OCI-LY3 (cell line): ENCODE results near the gene INTS4.

Experiments used
- H2AFZ ChIP-seq: fragments of 200-600, 300-600 bp; shearing (Covaris generic); 2 replicates; pipeline ENCODE4 v1.6.0; 2014; ENCODE audit warnings: antibody characterized with exemption, low read depth, low read length
- H3K27ac ChIP-seq: fragments of 200-600, 300-600 bp; sonication (generic); 2 replicates; pipeline ENCODE4 v1.5.1; 2014; ENCODE audit warnings: mild to moderate bottlenecking, low read length, moderate library complexity, mixed read lengths
- H3K27me3 ChIP-seq: fragments of 200-600, 300-600 bp; sonication (generic); 2 replicates; pipeline ENCODE4 v1.6.1; 2014; ENCODE audit warnings: low read depth, low read length, mixed read lengths
- H3K36me3 ChIP-seq: fragments of 200-600, 300-600 bp; sonication (generic); replicated peaks from 2 replicates; pipeline ENCODE3; 2014; ENCODE audit warnings: low read depth, low read length, mixed read lengths
- H3K4me1 ChIP-seq: fragments of 300-600, 200-600 bp; sonication (generic); 2 replicates; pipeline ENCODE4 v1.6.1; 2014; ENCODE audit warnings: low read length, mixed read lengths
- H3K4me2 ChIP-seq: fragments of 200-600, 300-600 bp; sonication (generic); 2 replicates; pipeline ENCODE4 v1.6.1; 2014; ENCODE audit warnings: low read length, mixed read lengths
- H3K4me3 ChIP-seq: fragments of 300-600, 200-600 bp; sonication (generic); 2 replicates; pipeline ENCODE4 v1.5.1; 2014; ENCODE audit warnings: antibody characterized with exemption, mild to moderate bottlenecking, low read length, moderate library complexity
- H3K79me2 ChIP-seq: fragments of 300-600, 200-600 bp; shearing (Covaris generic); 2 replicates; pipeline ENCODE4 v1.6.1; 2014; ENCODE audit warnings: mild to moderate bottlenecking, low read length, mixed read lengths
- H3K9ac ChIP-seq: fragments of 300-600, 200-600 bp; shearing (Covaris generic); 2 replicates; pipeline ENCODE4 v1.6.0; 2014; ENCODE audit warnings: mild to moderate bottlenecking, low read length, moderate library complexity
- H3K9me3 ChIP-seq: fragments of 200-600, 300-600 bp; shearing (Covaris generic); 2 replicates; pipeline ENCODE4 v1.6.1; 2014; ENCODE audit warnings: low read length, mixed read lengths; ENCODE audit not compliant: insufficient read depth
- H4K20me1 ChIP-seq: fragments of 200-600, 300-600 bp; sonication (generic); 2 replicates; pipeline ENCODE4 v1.6.1; 2016; ENCODE audit warnings: low read length, mixed read lengths; ENCODE audit not compliant: insufficient read depth
- CTCF ChIP-seq: fragments of 200-600, 300-600 bp; sonication (generic); IDR thresholded peaks from 2 replicates; pipeline ENCODE4 v1.5.1; 2014; ENCODE audit warnings: antibody characterized with exemption, low read length, low read depth
- EZH2phosphoT487 ChIP-seq: fragments of 200-600 bp; shearing (Covaris generic); IDR thresholded peaks from 2 replicates; pipeline ENCODE4 v1.6.1; 2018; ENCODE audit warnings: antibody characterized with exemption, mixed run types, low read depth

The INTS4 gene

GRCh38 chr11:78037056-78037455, 42.6 kb upstream of the INTS4 start:
- Histone ChIP-seq H2AFZ (no peak overlapping the region), H3K27me3 (no peaks in the 10 kb centered on the region), H3K4me1 (peaks cover 4% of the 10 kb centered on the region; the same call in 1 of the 2 replicates)

GRCh38 chr11:78036313-78036712, 41.8 kb upstream of the INTS4 start:
- no peaks in the 10 kb centered on the region for H3K27me3 ChIP-seq
- H3K27ac ChIP-seq, result no peak overlapping the region
- no peak overlapping the region for H2AFZ ChIP-seq
- no peak for TF ChIP-seq CTCF
- TF ChIP-seq EZH2phosphoT487, result no peak
- H3K4me1 ChIP-seq, result peaks cover 4% of the 10 kb centered on the region; the same call in 1 of the 2 replicates
- H3K9me3 ChIP-seq, result no peaks in the 10 kb centered on the region
- H3K79me2 ChIP-seq, result no peaks in the 10 kb centered on the region
- H3K4me2 ChIP-seq, result no peak overlapping the region
- H3K4me3 ChIP-seq, result no peak overlapping the region
- H4K20me1 ChIP-seq, result no peaks in the 10 kb centered on the region
- H3K36me3 ChIP-seq, result no peaks in the 10 kb centered on the region
- no peak overlapping the region for H3K9ac ChIP-seq

More at GRCh38 chr11:78037056-78037455, 42.6 kb upstream of the INTS4 start:
- H4K20me1 ChIP-seq, result no peaks in the 10 kb centered on the region
- no peaks in the 10 kb centered on the region for H3K36me3 ChIP-seq
- H3K27ac ChIP-seq, result no peak overlapping the region
- H3K4me3 ChIP-seq, result no peak overlapping the region
- H3K9ac ChIP-seq, result no peak overlapping the region
- no peak for TF ChIP-seq EZH2phosphoT487
- TF ChIP-seq CTCF, result no peak
- no peaks in the 10 kb centered on the region for H3K79me2 ChIP-seq
- no peak overlapping the region for H3K4me2 ChIP-seq
- H3K9me3 ChIP-seq, result no peaks in the 10 kb centered on the region

DNA sequence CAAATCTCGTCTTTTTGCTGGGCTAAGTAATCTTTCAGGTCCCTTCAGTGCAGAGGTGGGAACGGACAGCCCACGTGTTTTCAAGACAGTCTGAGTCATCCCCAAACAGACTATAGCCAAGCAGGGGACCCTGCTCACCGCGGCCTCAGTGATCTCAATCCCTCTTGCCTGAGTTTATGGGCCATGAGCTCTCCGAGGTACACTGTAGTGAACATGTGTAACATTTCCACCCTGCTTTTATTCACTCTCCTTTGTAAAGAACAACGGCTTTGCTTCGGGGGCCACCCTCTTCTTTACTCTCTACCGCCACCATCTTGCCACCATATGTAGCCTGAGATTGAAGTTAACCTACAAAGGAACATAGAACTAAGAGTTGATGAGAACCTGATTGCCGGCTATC, 40.2 kb upstream of the INTS4 start:
- Histone ChIP-seq H3K4me2 (no peak overlapping the region), H3K9me3 (no peaks in the 10 kb centered on the region), H3K27me3 (no peaks in the 10 kb centered on the region), H3K9ac (no peak overlapping the region), H3K79me2 (no peaks in the 10 kb centered on the region), H3K4me3 (no peak overlapping the region), H3K36me3 (no peaks in the 10 kb centered on the region), H3K4me1 (no peaks in the 10 kb centered on the region), H4K20me1 (no peaks in the 10 kb centered on the region), H2AFZ (no peak overlapping the region), H3K27ac (no peak overlapping the region)
- TF ChIP-seq EZH2phosphoT487, result no peak
- 0 out of 2 replicates have a peak, but pooled peaks have one; percentile 6 for TF ChIP-seq CTCF

DNA sequence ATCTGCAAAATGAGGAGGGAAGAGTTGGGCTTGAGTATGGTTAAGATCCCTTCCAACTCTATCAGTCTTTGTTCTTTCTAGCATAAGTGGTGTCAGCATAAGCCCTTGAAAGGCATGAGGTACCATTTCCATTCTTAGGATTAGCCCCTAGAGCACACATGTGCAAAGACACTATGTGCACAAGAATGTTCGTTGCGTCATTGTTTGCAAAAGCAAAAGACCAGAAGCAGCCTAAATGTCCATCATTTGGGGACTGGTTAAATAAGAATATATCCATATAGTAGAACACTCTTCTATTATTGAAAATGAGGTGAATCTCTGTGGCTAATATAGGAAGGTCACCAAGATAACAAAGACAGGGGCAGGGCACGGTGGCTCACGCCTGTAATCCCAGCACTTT, 38.6 kb upstream of the INTS4 start:
- Histone ChIP-seq H3K4me3 (no peak overlapping the region), H3K4me1 (no peaks in the 10 kb centered on the region), H3K9ac (no peak overlapping the region), H3K27ac (no peak overlapping the region), H2AFZ (no peak overlapping the region), H3K9me3 (no peaks in the 10 kb centered on the region), H3K79me2 (no peaks in the 10 kb centered on the region), H3K27me3 (no peaks in the 10 kb centered on the region), H3K4me2 (no peak overlapping the region), H3K36me3 (no peaks in the 10 kb centered on the region), H4K20me1 (no peaks in the 10 kb centered on the region)
- TF ChIP-seq CTCF (no peak), EZH2phosphoT487 (no peak)
